IPS DF 6.9 (cell line): ENCODE data around the gene DMWD.
"Not testable (repeated sequence)": the region's sequence is repeated elsewhere in the genome, so short reads cannot be mapped to it uniquely, and the experiment has no call there.

Source experiments
- DNase-seq: peaks from one replicate; pipeline ENCODE4 v3.0.0-alpha.2; 2013; ENCODE audit warnings: low read depth, low spot score
- H3K27ac ChIP-seq: one replicate; pipeline ENCODE4 v1.5.1; 2013; ENCODE audit warnings: low read length, control low read depth
- H3K27me3 ChIP-seq: 2 replicates; pipeline ENCODE4 v1.6.1; 2013; ENCODE audit warnings: mild to moderate bottlenecking, low read length; ENCODE audit not compliant: control insufficient read depth, insufficient read depth
- H3K36me3 ChIP-seq: 2 replicates; pipeline ENCODE4 v1.6.1; 2013; ENCODE audit warnings: low read length; ENCODE audit not compliant: control insufficient read depth, insufficient read depth
- H3K4me1 ChIP-seq: 2 replicates; pipeline ENCODE4 v1.6.1; 2013; ENCODE audit warnings: low read length; ENCODE audit not compliant: control insufficient read depth, insufficient read depth
- H3K4me3 ChIP-seq: 2 replicates; pipeline ENCODE4 v1.5.1; 2013; ENCODE audit warnings: mild to moderate bottlenecking, low read length
- H3K9me3 ChIP-seq: 2 replicates; pipeline ENCODE4 v1.6.1; 2013; ENCODE audit warnings: low read length, inconsistent platforms; ENCODE audit not compliant: control insufficient read depth, insufficient read depth
- WGBS: extraction: QIAGEN DNeasy Blood & Tissue Kit; methylation state at CpG from one replicate; pipeline ENCODE4 v1.1.7; 2013; ENCODE audit warnings: mixed read lengths, missing lambda C conversion rate; ENCODE audit not compliant: insufficient read length, insufficient coverage; 5-methylcytosine and 5-hydroxymethylcytosine counted together

Gene DMWD

DNA sequence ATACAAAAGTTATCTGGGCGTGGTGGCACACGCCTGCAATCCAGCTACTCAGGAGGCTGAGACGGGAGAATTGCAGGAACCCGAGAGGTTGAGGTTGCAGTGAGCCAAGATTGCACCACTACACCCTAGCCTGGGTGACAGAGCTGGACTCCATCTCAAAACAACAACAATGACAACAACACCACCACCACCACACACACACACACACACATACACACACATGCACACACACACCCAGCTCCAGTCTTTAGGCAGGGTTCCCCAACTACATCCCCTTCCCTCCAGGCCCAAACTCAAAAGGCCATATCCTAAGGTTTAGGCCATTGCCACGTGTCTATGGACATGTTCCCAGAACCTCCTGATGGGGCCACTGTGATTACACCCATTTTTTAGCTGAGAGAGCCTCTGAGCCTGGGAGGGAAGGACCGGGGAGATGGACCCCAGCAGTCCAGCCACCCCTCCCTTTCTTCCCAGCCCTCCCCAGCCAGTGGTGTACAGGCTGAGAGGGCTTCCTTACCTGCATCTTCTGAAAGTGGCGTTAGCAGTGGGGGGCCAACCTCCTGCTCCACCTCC is 9.0 kb upstream of the DMWD start:
- Histone ChIP-seq H3K27ac (no peak overlapping the region), H3K27me3 (no peaks in the 10 kb centered on the region), H3K4me1 (peaks cover 2% of the 10 kb centered on the region; the same call in 1 of the 2 replicates), H3K9me3 (no peaks in the 10 kb centered on the region), H3K4me3 (no peak overlapping the region), H3K36me3 (no peaks in the 10 kb centered on the region; the same call in 1 of the 2 replicates)
- no CpG with 5 or more reads among the region's 7 CpGs for WGBS
- DNase-seq, result no peak

DNA sequence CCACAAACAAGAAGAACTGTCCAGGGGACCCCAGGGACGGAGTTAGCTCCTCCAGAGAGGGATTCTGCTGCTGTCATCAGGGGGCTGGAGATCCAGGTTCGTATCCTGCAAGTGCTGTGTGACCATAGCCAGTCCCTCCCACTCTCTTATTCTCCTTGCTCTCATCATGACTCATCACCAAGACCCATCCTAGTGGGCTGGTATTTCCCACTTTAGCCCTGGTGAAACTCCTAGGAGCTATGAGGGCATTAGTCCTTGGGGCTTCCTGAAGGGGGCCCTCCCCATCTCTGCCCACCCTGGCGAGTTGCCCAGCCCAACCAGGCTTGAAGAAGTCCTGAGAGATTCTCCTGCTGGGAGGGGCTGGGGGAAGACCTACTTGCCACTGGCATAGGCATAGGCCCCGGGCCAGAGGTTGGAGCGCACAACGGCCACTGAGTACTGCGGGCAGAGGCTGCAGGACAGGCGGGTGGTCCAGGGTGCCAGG is 7.5 kb upstream of the DMWD start:
- no CpG with 5 or more reads among the region's 8 CpGs for WGBS
- Histone ChIP-seq H3K27ac (no peak overlapping the region), H3K4me1 (peaks cover 2% of the 10 kb centered on the region; the same call in 1 of the 2 replicates), H3K9me3 (no peaks in the 10 kb centered on the region), H3K4me3 (no peak overlapping the region), H3K36me3 (no peaks in the 10 kb centered on the region; the same call in 1 of the 2 replicates), H3K27me3 (no peaks in the 10 kb centered on the region)
- DNase-seq, result no peak

DNA sequence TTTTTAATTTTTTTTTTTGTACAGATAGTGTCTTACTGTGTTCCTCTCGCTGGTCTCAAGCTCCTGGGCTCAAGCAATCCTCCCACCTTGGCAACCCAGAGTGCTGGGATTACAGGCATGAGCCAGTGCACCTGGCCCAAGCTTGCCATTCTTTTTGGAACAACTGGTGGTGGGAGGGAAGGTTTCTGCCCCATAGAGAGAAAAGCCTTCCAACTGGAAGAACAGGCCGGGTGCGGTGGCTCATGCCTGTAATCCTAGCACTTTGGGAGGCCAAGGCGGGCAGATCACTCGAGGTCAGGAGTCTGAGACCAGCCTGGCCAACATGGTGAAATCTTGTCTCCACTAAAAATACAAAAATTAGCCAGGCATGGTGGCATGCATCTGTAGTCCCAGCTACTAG is 6.9 kb upstream of the DMWD start:
- H3K4me3 ChIP-seq, DNase-seq, H3K4me1 ChIP-seq, H3K27me3 ChIP-seq, H3K36me3 ChIP-seq, H3K27ac ChIP-seq, H3K9me3 ChIP-seq: not testable (repeated sequence)
- WGBS, result no CpG with 5 or more reads among the region's 5 CpGs

DNA sequence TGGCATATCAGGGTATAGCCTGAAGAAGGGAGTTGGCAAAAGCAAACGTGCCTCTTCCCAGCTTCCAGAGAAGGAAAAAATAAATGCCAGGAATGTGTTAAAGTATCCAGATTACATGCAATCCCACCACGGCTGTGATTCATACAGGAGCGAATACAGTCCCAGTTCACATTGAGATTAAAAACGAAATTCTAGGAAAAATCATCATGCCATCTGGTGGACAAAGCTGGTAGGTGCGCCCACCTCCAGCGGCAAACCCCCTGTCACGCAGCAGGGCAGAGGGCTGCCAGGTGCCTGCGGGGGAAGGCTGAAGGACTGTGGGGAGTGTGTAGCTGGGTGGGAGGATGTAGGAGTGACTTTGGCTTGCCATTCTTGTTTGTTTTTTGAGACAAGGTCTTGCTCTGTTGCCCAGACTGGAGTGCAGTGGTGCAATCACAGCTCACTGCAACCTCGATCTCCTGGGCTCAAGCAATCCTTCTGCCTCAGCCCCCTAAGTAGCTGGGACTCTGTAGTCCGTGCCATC is 6.4 kb upstream of the DMWD start:
- DNase-seq, result no peak
- Histone ChIP-seq H3K27me3 (no peaks in the 10 kb centered on the region), H3K36me3 (no peaks in the 10 kb centered on the region; the same call in 1 of the 2 replicates), H3K4me3 (no peak overlapping the region), H3K27ac (no peak overlapping the region), H3K9me3 (no peaks in the 10 kb centered on the region), H3K4me1 (no peaks in the 10 kb centered on the region; the same call in 1 of the 2 replicates)
- no CpG with 5 or more reads among the region's 10 CpGs for WGBS

DNA sequence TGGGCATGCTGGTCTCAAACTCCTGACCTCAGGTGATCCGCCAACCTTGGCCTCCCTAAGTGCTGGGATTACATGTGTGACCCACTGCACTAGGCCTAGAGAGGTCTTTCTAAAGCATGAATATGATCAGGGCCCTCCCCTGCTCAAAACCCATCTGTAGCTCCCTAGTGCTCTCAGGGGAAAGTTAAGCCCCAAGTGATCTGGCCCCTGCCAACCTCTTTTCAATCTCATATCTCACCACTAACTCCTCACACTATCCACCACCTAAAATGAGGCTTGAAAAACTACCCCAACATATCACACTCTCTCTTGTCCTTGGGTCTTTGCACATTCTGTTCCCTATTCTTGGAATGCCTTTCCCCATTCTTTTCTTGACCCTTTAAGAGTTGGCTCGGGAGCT is 2.0 kb upstream of the DMWD start:
- H3K27ac ChIP-seq, result no peak overlapping the region
- no peak for DNase-seq

DNA sequence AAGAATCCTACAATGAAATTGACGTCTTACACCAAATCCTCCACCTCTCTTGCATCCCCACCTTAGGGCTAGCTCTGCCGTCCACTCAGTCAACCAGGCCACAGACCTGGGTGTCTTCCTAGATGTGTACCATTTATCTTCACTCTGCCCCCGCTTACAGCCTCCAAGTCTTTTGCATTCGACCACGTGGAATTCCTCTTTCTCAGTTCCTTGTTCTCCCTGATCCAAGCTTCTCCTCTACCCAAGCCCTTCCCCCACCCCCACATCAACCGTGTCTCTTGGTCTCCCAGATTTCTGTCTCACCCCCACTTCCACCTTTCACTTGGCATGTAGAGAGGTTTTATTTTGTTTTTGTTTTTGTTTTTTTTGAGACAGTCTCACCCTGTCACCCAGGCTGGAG is 1.2 kb upstream of the DMWD start:
- Histone ChIP-seq H3K4me3 (no peak overlapping the region), H3K36me3 (peaks cover 7% of the 10 kb centered on the region; the same call in 1 of the 2 replicates), H3K4me1 (no peaks in the 10 kb centered on the region), H3K27me3 (no peaks in the 10 kb centered on the region), H3K9me3 (no peaks in the 10 kb centered on the region), H3K27ac (no peak overlapping the region)
- WGBS, result no CpG with 5 or more reads among the region's 6 CpGs
- no peak for DNase-seq

More for the DNA sequence above, 2.0 kb upstream of the DMWD start:
- WGBS, result no CpG with 5 or more reads among the region's 2 CpGs
- Histone ChIP-seq H3K4me1 (no peaks in the 10 kb centered on the region), H3K36me3 (no peaks in the 10 kb centered on the region), H3K4me3 (no peak overlapping the region), H3K9me3 (no peaks in the 10 kb centered on the region), H3K27me3 (no peaks in the 10 kb centered on the region)

DNA sequence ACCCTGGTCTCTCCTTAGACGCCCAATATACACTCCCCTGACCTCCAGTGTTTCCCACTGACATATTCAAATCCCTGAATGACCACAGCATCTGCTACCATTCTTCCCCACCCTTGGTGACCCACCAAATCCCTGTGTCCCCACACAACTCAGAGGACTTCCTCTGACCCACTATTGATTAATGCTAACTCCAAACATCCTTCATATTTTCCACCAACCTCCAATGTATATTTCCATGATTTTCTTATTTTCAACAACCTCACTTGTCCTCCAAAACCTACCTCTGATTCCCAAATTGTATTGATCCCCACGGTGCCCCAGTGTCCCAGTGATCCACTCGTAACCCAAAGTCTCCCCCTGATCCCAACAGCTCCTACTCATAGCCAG is 526 bp upstream of the DMWD start:
- Histone ChIP-seq H3K36me3 (peaks cover 11% of the 10 kb centered on the region), H3K4me3 (no peak overlapping the region), H3K27ac (no peak overlapping the region), H3K27me3 (no peaks in the 10 kb centered on the region), H3K9me3 (no peaks in the 10 kb centered on the region), H3K4me1 (no peaks in the 10 kb centered on the region)
- no CpG with 5 or more reads among the region's 3 CpGs for WGBS
- no peak for DNase-seq

DNA sequence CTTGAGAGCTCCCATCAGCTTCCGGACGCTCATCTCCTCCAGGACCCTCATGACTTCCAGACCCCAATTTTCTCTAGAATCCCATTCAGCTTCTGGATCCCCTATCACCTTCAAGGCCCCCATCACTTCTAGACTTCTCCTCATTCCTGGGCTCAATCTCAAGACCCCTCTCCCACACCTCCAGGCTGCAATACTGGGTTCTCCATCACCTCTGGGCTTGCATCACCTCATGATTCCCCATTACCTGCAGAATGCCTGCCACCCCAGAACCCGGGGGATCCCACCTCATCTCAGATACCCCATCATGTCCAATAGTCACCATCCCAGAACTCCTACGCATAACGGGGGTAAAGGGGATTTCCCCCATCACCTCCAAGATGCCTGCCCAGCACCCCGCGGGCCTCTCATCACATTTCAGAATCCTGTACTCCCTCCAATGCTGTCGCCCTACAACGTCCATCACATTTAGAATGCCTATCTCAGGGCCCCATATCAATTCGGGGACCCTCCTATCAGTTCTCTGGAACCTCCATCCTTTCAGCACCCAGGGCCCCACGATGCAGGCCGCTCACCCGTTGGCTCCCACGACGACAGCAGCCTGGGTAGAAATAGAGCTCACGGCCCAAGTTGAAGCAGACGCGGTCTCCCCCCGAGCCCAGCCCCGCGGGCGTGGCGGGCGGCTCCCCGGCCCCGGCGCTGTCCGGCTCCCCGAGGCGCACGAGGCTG is 738 bp downstream of the DMWD start:
- no peak for DNase-seq
- H3K27ac ChIP-seq, result no peak overlapping the region
- peak overlapping the region; percentile 95 for H3K4me3 ChIP-seq
- no peaks in the 10 kb centered on the region for H3K27me3 ChIP-seq
- no CpG with 5 or more reads among the region's 31 CpGs for WGBS
- peaks cover 17% of the 10 kb centered on the region for H3K36me3 ChIP-seq
- no peaks in the 10 kb centered on the region for H3K4me1 ChIP-seq
- H3K9me3 ChIP-seq, result no peaks in the 10 kb centered on the region

DNA sequence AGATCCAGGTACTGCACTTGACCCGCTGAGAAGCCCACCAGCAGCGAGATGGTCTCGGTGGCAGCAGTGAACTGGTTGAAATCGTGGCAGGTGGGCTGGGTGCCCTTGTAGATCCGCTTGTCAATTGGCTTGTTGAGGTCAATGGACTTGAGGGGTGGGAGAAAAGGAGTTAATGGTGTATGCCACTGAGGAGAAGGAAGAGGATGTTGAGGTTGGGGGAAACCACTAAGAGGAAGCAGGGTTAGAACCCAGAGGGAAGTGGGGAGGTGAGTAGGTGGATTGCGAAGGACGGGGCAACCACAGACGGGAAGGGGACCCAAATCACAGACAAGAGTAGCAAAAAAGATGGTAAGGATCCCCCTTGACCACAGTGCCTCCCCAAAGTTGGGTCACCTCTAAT is 1.7 kb downstream of the DMWD start:
- no CpG with 5 or more reads among the region's 8 CpGs for WGBS
- H3K9me3 ChIP-seq, result no peaks in the 10 kb centered on the region
- no peak for DNase-seq
- H3K27me3 ChIP-seq, result no peaks in the 10 kb centered on the region
- H3K4me3 ChIP-seq, result no peak overlapping the region
- H3K4me1 ChIP-seq, result no peaks in the 10 kb centered on the region
- H3K27ac ChIP-seq, result no peak overlapping the region
- H3K36me3 ChIP-seq, result peaks cover 27% of the 10 kb centered on the region

DNA sequence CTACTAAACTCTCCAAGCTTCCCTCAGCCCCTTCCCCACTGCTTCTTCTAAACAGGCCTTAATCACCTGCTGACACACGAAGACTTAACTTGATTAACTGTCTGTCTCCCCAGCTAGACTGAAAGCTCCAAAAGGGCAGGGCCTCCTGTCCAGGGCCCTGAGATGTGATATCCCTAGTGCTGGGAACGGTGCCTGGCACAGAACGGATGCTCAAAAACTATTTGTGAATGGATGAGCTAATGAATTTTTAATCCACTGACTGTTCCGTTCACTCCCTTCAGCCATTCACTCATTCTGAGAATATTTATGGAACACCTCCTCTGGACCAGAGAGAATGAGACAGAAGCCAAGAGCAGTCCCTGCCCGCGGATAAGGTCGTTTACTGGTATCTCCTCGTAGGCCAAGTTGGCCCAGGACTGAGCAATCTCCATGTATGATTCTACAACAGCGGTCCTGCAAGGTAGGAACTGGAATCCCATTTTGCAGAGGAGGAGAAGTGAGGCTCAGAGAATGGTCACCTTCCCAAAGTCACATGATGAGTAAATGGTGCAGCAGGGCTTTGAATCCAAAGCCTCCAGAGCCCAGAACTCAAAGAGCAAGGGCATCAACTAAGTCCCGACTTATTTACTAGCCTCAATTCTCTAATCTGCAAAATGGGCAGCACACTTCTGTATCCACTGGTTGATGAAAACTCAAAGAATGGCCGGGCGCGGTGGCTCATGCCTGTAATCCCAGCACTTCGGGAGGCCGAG is 3.4 kb downstream of the DMWD start:
- peaks cover 32% of the 10 kb centered on the region for H3K36me3 ChIP-seq
- no CpG with 5 or more reads among the region's 15 CpGs for WGBS

More for the DNA sequence above, 3.4 kb downstream of the DMWD start:
- no peak overlapping the region for H3K27ac ChIP-seq
- no peak overlapping the region for H3K4me3 ChIP-seq
- DNase-seq, result no peak
- H3K9me3 ChIP-seq, result no peaks in the 10 kb centered on the region
- H3K4me1 ChIP-seq, result no peaks in the 10 kb centered on the region
- H3K27me3 ChIP-seq, result no peaks in the 10 kb centered on the region
